Esophagus squamous epithelium (tissue), 4 donors: Measurements from ENCODE around the gene FIS1.

ENCODE experiments used
- CTCF ChIP-seq, 6 experiments: fragments of 450-650 bp in 4 of 6; fragments of 200-600 bp in 2 of 6; sonication (generic) in 2 of 6; IDR thresholded peaks; one replicate each; pipeline ENCODE4 v1.5.1; 2016 to 2019; ENCODE audit warnings: antibody characterized with exemption in 6 of 6, mild to moderate bottlenecking in 4 of 6, moderate library complexity in 4 of 6
- POLR2A ChIP-seq, 4 donors: fragments of 450-650 bp; IDR thresholded peaks; one replicate each; pipeline ENCODE4 v1.6.1; 2017; ENCODE audit warnings: antibody characterized with exemption in 4 of 4, mild to moderate bottlenecking in 4 of 4, moderate library complexity in 3 of 4

- TF ChIP-seq CTCF (IDR thresholded peaks at IDR 0.05): no peak
- TF ChIP-seq POLR2A (IDR thresholded peaks at IDR 0.05): no peak
Observed at GRCh38 chr7:101207459-101207858, 37.4 kb downstream of the FIS1 start.
